PC-9 (cell line): ENCODE measurements around the gene INSYN2A.

ENCODE experiments used
- EZH2 ChIP-seq: fragments of 200-600 bp; sonication (generic); IDR thresholded peaks from 2 replicates; pipeline ENCODE4 v1.8.0; 2017; ENCODE audit warnings: antibody characterized with exemption, low read depth
- TF ChIP-seq, protein P1 (sequence below): fragments of 200-600 bp; sonication (generic); conservative IDR thresholded peaks from 2 replicates; pipeline ENCODE4 v1.6.1; 2017; ENCODE audit warnings: mixed run types, antibody characterized with exemption, mild to moderate bottlenecking, moderate library complexity

DNA sequence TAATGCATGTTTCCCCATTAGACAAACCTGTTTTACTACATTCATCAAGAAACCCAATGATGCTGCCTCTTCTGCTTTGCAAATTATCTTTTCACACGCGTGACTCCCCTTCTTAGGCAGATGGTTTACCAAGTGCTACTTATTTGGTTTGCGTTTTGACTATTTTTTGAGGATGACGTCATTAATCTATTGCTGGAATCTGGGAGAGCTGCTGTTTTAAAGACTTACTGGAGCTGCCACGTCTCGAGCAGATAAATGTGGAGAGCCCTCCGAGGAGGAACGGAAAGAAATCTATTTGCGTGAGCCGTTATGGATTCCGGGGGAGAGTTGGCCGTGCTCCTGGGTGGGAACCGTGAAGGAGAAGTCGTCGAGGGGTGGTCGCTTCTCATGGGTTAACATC is 19.7 kb downstream of the INSYN2A start:
- no peak for TF ChIP-seq EZH2
- TF ChIP-seq, protein P1, sequence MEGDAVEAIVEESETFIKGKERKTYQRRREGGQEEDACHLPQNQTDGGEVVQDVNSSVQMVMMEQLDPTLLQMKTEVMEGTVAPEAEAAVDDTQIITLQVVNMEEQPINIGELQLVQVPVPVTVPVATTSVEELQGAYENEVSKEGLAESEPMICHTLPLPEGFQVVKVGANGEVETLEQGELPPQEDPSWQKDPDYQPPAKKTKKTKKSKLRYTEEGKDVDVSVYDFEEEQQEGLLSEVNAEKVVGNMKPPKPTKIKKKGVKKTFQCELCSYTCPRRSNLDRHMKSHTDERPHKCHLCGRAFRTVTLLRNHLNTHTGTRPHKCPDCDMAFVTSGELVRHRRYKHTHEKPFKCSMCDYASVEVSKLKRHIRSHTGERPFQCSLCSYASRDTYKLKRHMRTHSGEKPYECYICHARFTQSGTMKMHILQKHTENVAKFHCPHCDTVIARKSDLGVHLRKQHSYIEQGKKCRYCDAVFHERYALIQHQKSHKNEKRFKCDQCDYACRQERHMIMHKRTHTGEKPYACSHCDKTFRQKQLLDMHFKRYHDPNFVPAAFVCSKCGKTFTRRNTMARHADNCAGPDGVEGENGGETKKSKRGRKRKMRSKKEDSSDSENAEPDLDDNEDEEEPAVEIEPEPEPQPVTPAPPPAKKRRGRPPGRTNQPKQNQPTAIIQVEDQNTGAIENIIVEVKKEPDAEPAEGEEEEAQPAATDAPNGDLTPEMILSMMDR, result no peak
